PC-9 (cell line): ENCODE results near the gene PRKG2. TPM values are rescaled to one million over a fixed set of nuclear protein-coding genes. Genes with fewer than 3 reads are reported as not detected.

ENCODE experiments used
- BruUV-seq: library from RNA; stranded (reverse); fragments of 400-500 nt; replicated peaks from 2 replicates; lab custom pipeline; 2021; lab: Mats Ljungman, UMichigan
- CTCF ChIA-PET: fragments of 300-600 bp; sonication (Branson Sonifier 250); formaldehyde crosslinking; loops from one replicate; lab custom pipeline; 2022; ENCODE audit warnings: antibody characterized with exemption; lab: Charles Lee
- POLR2A ChIA-PET: fragments of 300-600 bp; sonication (Branson Sonifier 250); formaldehyde crosslinking; loops from one replicate; lab custom pipeline; 2022; ENCODE audit warnings: antibody characterized with exemption; ENCODE audit not compliant: unreplicated experiment; lab: Charles Lee
- DNase-seq, 2 experiments: peaks; one replicate each; pipeline versions ENCODE4 v3.0.0 to v3.0.0-alpha.2; 2015 to 2022; ENCODE audit warnings: mixed read lengths in 1 of 2
- H2AFZ ChIP-seq: fragments of 200-600 bp; sonication (generic); 2 replicates; pipeline ENCODE4 v1.8.1; 2017; ENCODE audit warnings: antibody characterized with exemption
- H3F3A ChIP-seq: fragments of 200-600 bp; sonication (generic); 2 replicates; pipeline ENCODE4 v1.8.1; 2017; ENCODE audit warnings: antibody characterized with exemption, mild to moderate bottlenecking, low read depth; ENCODE audit not compliant: insufficient read depth
- H3K27ac ChIP-seq: fragments of 200-600 bp; sonication (generic); 2 replicates; pipeline ENCODE4 v1.6.1; 2016; ENCODE audit warnings: mixed run types
- H3K27me3 ChIP-seq: fragments of 200-600 bp; sonication (generic); 2 replicates; pipeline ENCODE4 v1.6.1; 2016; ENCODE audit warnings: low read depth, mixed run types; ENCODE audit not compliant: insufficient read depth
- H3K36me3 ChIP-seq: fragments of 200-600 bp; sonication (generic); 2 replicates; pipeline ENCODE4 v1.6.1; 2016; ENCODE audit warnings: low read depth, mixed run types
- H3K4me1 ChIP-seq: fragments of 200-600 bp; sonication (generic); replicated peaks from 2 replicates; pipeline ENCODE4 v1.6.1; 2016; ENCODE audit warnings: mixed run types; ENCODE audit not compliant: insufficient read depth
- H3K4me2 ChIP-seq: fragments of 200-600 bp; sonication (generic); 2 replicates; pipeline ENCODE4 v1.6.1; 2017; ENCODE audit warnings: mixed run types
- H3K4me3 ChIP-seq: fragments of 200-600 bp; sonication (generic); 2 replicates; pipeline ENCODE4 v1.6.1; 2016; ENCODE audit warnings: mixed run types
- H3K79me2 ChIP-seq: fragments of 200-600 bp; sonication (generic); 2 replicates; pipeline ENCODE4 v1.6.1; 2017; ENCODE audit warnings: low read depth, mixed run types
- H3K9me2 ChIP-seq: fragments of 200-600 bp; sonication (generic); 2 replicates; pipeline ENCODE4 v1.8.1; 2017; ENCODE audit warnings: mild to moderate bottlenecking; ENCODE audit not compliant: insufficient read depth
- H3K9me3 ChIP-seq: fragments of 200-600 bp; sonication (generic); 2 replicates; pipeline ENCODE4 v1.8.1; 2016; ENCODE audit warnings: low read depth; ENCODE audit not compliant: insufficient read depth
- H4K20me1 ChIP-seq: fragments of 200-600 bp; sonication (generic); 2 replicates; pipeline ENCODE4 v1.8.1; 2017; ENCODE audit not compliant: insufficient read depth
- EZH2 ChIP-seq: fragments of 200-600 bp; sonication (generic); IDR thresholded peaks from 2 replicates; pipeline ENCODE4 v1.8.0; 2017; ENCODE audit warnings: antibody characterized with exemption, low read depth
- intact Hi-C: fragments of 100-400 bp; cut with micrococcal nuclease; formaldehyde crosslinking; loops from one replicate; pipeline ENCODE4 v1.10.0; 2022; ENCODE audit not compliant: unreplicated experiment
- total RNA-seq: library from RNA; stranded (reverse); gene quantifications from 2 replicates; pipeline ENCODE4 v1.2.3, GENCODE V29; 2021
- TF ChIP-seq, protein P1 (sequence below): fragments of 200-600 bp; sonication (generic); conservative IDR thresholded peaks from 2 replicates; pipeline ENCODE4 v1.6.1; 2017; ENCODE audit warnings: mixed run types, antibody characterized with exemption, mild to moderate bottlenecking, moderate library complexity

PRKG2 gene
- total RNA-seq, 1 experiment from 2014 or later: not detected

DNA sequence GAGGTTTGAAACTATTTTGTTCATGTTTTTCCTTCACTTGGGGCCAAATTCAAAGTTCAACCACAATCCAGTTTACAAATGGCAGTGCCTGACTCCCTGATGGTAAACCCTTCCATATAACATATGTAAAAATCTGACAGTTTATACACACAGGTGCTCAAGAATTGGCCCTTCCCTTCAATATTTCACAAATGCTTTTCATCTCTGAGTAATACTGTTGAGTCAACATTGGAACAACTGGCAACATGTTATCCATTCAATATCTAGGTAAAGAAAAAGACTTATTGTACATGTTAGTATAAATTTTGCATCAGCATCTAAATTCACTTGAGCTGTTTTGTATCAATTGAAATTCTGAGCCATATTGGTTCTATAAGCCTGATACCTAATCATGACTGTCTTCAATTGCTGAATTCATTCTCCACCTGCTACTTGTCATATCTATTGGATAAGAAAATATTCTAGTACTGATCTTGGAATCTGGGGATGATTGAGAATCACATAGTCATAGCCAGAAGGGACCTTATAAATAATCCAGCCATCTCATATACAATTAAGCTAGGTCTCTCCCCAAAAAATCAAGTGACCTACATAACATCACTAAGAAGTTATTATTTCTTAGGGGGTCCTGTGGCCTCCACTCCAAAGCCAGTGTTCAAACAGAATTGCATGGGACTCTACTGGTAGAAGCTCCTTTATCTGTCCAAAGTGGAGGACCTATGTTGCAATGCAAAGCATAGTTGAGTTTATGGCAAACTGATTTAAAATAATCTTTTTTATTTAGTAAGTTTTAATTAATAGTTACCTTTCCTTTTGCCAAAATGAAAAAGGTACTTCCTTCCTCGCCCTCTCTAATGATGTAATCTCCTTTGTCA is 61.9 kb downstream of the PRKG2 start:
- no peaks in the 10 kb centered on the region for H4K20me1 ChIP-seq
- no TSS peak for BruUV-seq
- no peaks in the 10 kb centered on the region for H3K9me3 ChIP-seq
- no peaks in the 10 kb centered on the region for H3K9me2 ChIP-seq
- no peaks in the 10 kb centered on the region for H3K79me2 ChIP-seq
- DNase-seq: no peak
- H3K27ac ChIP-seq: no peak overlapping the region
- H2AFZ ChIP-seq: no peak overlapping the region
- H3K27me3 ChIP-seq: no peaks in the 10 kb centered on the region
- H3F3A ChIP-seq: no peaks in the 10 kb centered on the region
- intact Hi-C loops: no loop called here
- CTCF ChIA-PET: no interaction called here
- no peak overlapping the region for H3K4me3 ChIP-seq
- no peak for TF ChIP-seq EZH2
- TF ChIP-seq, protein P1, sequence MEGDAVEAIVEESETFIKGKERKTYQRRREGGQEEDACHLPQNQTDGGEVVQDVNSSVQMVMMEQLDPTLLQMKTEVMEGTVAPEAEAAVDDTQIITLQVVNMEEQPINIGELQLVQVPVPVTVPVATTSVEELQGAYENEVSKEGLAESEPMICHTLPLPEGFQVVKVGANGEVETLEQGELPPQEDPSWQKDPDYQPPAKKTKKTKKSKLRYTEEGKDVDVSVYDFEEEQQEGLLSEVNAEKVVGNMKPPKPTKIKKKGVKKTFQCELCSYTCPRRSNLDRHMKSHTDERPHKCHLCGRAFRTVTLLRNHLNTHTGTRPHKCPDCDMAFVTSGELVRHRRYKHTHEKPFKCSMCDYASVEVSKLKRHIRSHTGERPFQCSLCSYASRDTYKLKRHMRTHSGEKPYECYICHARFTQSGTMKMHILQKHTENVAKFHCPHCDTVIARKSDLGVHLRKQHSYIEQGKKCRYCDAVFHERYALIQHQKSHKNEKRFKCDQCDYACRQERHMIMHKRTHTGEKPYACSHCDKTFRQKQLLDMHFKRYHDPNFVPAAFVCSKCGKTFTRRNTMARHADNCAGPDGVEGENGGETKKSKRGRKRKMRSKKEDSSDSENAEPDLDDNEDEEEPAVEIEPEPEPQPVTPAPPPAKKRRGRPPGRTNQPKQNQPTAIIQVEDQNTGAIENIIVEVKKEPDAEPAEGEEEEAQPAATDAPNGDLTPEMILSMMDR: no peak
- POLR2A ChIA-PET: no interaction called here
- H3K4me1 ChIP-seq: no peaks in the 10 kb centered on the region
- no peaks in the 10 kb centered on the region for H3K36me3 ChIP-seq
- no peak overlapping the region for H3K4me2 ChIP-seq

DNA sequence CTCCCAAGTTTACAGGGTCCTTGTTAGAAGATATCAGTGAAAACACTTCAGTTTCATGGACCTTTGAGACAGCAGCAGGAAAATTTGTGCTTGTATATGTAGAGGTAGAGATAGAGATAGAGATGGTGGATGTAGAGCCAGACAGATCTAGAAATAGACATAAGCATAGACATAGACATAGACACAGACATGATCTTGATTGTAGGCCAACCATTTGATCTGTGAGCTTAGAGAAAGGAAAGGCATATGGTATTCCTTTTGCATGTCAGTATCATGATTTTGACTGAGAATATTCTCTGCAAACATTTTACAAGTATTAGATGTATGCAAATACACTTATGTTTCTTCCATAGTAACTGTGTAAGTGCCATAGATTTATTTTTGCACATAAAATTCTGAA is 65.0 kb downstream of the PRKG2 start:
- H3K4me2 ChIP-seq: no peak overlapping the region
- no peak for TF ChIP-seq EZH2
- TF ChIP-seq, protein P1: no peak
- no peaks in the 10 kb centered on the region for H3K9me2 ChIP-seq
- H3K27ac ChIP-seq: no peak overlapping the region
- POLR2A ChIA-PET: no interaction called here
- H3K4me1 ChIP-seq: no peaks in the 10 kb centered on the region
- H3F3A ChIP-seq: no peaks in the 10 kb centered on the region
- no TSS peak for BruUV-seq
- H3K36me3 ChIP-seq: no peaks in the 10 kb centered on the region
- no peak overlapping the region for H2AFZ ChIP-seq
- CTCF ChIA-PET: no interaction called here
- no peak overlapping the region for H3K4me3 ChIP-seq
- no peaks in the 10 kb centered on the region for H4K20me1 ChIP-seq
- H3K9me3 ChIP-seq: no peaks in the 10 kb centered on the region
- H3K27me3 ChIP-seq: no peaks in the 10 kb centered on the region
- no peaks in the 10 kb centered on the region for H3K79me2 ChIP-seq
- no peak for DNase-seq
- intact Hi-C loops: no loop called here

DNA sequence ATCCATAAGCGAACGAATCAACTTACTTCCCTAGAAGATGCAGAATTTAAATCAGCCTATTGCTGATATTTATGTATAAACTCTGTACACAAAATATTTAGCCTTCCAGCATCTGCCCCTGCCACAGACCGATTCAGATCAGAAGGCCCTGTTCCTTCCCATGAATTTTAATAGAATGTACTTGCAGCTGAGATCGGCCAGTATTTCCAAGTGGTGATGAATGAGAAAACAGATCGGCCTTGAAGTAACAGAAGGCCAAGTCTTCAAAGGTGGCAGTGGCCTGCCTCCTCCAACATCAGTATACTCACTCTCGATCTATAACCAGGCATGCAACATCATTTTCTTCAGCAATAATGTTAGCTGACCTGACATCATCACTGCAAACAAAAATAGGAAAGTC is 66.4 kb downstream of the PRKG2 start:
- H3K27me3 ChIP-seq: no peaks in the 10 kb centered on the region
- H4K20me1 ChIP-seq: no peaks in the 10 kb centered on the region
- H3F3A ChIP-seq: no peaks in the 10 kb centered on the region
- H3K9me3 ChIP-seq: no peaks in the 10 kb centered on the region
- POLR2A ChIA-PET: interaction anchor here (0.6 kb wide), 1 partner anchor 1142 kb away, joined by 3 read pairs; no protein-coding TSS in a partner anchor
- no peaks in the 10 kb centered on the region for H3K9me2 ChIP-seq
- H3K4me3 ChIP-seq: no peak overlapping the region
- no peaks in the 10 kb centered on the region for H3K79me2 ChIP-seq
- no peak for DNase-seq
- no peak overlapping the region for H3K27ac ChIP-seq
- intact Hi-C loops: no loop called here
- TF ChIP-seq, protein P1: no peak
- no peak for TF ChIP-seq EZH2
- no peak overlapping the region for H3K4me2 ChIP-seq
- BruUV-seq: no TSS peak
- no peaks in the 10 kb centered on the region for H3K36me3 ChIP-seq
- CTCF ChIA-PET: no interaction called here
- H3K4me1 ChIP-seq: no peaks in the 10 kb centered on the region
- H2AFZ ChIP-seq: no peak overlapping the region
